ENCODE results near the gene HOXA9. TPM values are rescaled to one million over a fixed set of nuclear protein-coding genes. Genes with fewer than 3 reads are reported as not detected.

HOXA9 gene
- 3.2 and 4.7 TPM in 2 replicates for total RNA-seq

DNA sequence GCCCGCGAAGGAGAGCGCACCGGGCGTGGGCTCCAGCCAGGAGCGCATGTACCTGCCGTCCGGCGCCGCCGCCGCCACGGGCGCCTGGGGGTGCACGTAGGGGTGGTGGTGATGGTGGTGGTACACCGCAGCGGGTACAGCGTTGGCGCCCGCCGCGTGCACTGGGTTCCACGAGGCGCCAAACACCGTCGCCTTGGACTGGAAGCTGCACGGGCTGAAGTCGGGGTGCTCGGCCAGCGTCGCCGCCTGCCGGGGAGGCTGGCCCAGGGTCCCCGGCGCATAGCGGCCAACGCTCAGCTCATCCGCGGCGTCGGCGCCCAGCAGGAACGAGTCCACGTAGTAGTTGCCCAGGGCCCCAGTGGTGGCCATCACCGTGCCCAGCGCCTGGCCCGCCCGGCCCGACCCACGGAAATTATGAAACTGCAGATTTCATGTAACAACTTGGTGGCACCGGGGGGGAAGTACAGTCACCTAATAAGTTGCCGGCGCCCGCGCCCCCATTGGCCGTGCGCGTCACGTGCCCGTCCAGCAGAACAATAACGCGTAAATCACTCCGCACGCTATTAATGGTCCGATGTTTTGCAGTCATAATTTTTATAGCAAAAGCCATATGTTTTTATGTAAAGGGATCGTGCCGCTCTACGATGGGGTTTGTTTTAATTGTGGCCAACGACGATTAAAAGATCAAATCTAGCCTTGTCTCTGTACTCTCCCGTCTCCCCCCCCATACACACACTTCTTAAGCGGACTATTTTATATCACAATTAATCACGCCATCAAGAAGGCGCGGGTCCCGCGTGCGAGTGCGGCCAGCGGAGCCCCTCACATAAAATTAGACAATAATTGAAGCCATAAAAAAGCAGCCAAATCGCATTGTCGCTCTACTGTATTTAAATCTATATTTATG is at the start of gene HOXA9:
Gene HOXA9 (minus strand): TSS at position 449 of the 907 bp plus-strand sequence. CDS start 80 bp downstream, at position 369.
- DNase-seq (ENCODE audit: low read depth in 2 of 2) = peak; percentile 92 to 99

DNA sequence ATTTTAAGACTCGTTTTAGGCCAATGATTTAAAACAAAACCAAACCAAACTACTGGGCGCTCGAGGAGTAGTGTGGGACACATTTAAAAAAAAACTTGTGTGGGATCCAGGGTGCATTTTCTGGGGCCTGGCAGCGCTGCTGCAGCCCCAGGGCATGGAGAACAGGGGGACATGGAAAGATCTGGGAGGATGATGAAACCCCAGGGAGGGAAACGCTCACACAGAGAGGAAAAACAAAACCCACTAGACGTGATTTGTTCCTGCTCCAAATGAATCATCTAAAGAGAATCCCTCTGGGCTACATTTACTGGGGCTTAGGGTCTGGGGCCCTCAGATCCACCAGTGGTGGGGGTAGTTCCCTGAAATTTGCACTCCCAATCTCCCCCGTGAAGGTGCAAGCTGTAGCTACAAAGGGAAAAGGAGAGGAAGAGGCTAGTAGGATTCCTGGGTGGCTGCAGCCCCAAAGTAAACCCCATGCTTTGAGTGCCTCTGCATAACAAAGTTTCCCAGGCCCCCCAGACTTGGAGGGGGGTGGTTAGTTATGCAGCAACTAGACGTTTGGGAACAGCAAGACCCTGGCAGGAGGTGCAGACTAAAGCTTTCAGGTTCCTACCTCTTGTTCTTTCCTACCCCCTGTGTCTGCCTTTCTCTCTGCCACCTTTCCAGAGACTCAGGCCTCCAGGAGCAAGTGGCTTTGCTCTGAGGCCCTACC is 49.1 kb upstream of the HOXA9 start:
- no peak for DNase-seq (ENCODE audit: low read depth in 2 of 2)

DNA sequence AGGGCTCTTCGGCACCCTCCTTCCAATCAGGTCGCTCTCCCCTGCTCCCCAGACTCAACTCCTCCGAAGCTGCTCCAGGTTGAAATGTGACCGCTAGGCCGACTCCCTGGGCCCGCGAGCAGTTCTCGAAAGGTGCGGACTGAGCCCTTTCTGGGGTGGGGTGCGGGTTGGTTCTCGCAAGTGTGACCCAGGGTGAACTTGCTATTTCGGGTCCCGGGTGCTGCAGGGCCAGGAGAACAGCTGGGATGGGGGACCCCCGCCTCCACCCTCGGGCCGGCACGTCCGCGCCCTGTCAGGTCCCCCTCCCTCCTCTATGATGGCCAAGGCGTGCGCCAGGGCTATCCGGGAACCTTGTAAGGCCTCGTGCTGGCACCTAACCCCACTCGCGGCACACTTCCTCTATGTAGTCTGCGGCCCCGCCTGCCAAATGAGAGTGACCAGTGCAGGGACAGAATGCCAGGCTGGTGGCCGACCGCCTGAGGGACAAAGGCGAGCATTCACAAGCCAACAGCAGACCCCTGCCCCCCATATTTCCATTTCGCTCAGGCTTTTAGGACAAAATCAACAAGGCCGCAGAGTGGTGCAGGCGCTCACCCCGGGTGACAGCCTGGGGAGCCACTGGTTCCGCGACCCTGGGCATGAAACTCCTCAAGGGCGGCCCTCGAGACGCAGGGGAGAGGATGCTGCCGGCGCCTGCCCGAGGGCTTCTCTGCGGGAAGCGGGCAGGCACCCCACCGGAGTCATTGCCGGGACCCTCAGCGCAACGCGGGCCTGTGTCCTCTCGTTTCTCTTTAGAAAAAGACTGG is 48.3 kb upstream of the HOXA9 start:
- DNase-seq (ENCODE audit: low read depth in 2 of 2) = no peak

DNA sequence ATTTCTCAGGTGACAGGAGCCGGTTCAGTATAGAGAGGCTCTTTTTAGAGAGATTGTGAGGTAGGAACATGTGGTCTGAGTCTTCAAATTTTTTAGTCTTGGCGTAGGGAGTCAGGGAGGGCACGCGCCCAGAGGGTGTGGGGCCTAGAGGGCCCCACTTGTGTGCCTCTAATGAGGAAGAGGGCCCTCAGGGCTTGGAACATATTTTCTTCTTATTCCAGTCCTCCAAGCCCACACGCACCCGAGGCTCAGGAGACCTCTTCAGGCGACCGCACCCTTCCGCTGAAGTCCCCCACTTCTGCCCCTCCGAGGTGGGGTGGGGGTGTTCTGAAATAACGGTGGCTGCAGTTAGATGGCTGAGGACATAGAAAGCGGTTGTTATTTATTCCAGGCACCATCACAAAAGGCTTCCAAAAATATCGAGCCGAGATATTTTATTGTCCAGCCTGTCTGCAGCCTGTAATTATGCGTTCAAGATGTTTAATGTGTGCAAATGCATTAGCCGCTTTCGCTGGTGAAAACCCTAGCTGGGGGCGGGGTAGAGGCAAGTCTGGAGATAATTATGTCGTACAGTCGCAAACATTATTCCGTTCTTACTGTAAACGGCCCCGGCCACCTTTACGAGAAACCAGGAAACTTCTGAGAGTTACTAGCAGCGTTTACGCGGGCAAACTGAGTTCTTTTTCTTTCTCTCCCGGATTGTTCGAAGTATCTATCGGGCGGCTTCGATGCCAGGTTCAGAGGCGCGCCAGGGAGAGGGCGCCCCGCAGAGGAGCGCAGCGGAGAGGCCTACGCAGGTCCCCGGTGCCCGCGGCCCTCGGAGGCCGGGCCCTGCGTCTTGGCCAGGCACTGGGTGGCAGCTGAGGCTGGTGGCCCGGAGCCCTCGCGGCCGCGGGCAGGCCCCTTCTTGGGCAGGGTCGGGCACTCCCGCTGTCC is 47.4 kb upstream of the HOXA9 start:
- no peak for DNase-seq (ENCODE audit: low read depth in 2 of 2)

DNA sequence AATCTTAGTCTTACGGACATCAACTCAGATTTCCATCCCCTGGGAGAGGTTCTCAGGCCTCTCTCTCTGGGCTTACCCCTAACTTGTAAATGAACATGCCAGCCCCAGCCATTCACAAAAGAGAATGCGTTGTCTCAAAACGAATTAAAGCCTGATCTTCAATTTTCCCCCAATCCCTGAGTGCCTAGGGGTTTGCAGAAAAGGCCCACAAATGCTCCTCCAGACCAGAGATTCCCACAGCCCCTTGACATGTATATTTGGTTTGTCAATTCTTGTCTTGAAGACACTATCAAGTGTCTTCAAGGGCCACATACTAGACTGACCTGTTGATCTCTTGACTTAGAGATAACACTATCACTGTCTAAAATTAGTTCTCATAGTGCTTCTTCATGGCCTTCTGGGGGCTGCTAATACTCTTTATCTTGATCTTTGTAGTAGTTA is 46.4 kb upstream of the HOXA9 start:
- DNase-seq (ENCODE audit: low read depth in 2 of 2) = no peak

DNA sequence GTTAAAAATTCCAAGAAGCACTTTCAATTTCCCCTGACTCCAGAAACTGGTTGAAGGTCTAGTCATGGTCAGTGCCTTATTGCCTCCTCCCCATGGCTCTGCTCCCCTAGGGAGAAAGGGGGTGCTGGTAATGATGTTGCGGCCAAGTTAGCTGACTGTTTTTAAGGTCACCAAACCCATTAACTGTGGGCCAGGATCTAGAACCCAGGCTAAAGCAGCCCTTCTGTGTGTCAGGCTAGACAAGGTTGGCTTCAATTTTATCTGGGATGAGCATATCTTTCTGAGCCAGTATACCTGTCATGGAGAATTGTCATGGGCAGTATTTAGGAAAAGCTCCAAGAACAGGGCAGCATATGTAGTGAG is 45.7 kb upstream of the HOXA9 start:
- no peak for DNase-seq (ENCODE audit: low read depth in 2 of 2)

DNA sequence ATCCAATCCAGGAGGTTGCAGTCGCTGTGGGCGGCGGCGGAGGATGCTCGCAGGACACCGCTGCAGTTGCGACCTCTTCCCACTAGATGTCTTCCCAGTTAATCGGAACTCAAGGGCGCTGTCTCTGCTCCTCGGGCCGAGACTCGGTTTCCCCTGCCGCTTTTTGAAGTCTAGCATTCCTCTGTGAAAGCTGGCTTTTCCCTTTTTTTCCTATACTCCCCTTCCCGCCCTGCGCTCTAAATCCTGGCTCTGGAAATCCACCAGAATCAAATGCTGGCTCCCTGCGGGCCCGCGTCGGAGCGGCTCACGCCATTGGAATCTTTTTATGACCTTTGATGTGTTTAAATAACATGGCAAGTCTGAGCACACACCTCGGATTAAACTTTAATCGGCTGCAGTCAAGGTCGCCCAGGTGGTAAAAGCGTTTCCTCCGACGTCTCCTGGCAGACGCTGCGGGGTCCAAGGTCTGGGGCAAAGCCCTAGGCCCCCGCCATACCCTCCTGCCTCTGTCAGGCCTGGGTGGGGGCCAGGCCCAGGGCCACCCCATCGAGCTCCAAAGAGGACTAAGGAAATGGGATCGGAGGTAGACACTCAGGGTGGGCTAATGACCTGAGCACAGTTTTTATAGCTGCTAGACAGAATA is 45.2 kb upstream of the HOXA9 start:
- DNase-seq (ENCODE audit: low read depth in 2 of 2) = peak; percentile 4 to 48

DNA sequence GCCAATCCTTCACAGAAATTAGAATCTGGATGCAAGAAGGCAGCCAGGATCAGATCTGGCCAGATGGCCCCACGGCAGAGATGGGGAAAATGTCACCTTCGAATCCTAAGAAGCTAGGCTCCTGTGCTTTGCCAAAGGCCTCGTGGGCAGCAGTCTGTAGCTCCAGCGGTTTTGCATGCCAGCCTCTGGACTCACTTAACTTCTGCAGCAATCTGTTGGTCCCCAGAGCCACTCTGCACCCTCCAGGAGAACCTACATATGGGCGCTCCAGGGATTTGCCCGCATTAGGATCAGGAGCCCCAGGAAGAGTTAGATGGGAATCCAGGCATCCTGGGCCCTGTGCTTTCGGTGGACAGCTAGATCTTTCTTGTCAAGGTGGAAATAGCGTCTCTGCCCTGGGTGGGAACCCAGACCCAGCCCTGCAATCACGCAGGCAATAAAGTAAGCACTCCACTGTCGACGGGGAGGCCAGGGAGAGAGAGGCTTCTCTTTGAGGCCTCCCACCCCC is 44.6 kb upstream of the HOXA9 start:
- DNase-seq (ENCODE audit: low read depth in 2 of 2) = no peak

DNA sequence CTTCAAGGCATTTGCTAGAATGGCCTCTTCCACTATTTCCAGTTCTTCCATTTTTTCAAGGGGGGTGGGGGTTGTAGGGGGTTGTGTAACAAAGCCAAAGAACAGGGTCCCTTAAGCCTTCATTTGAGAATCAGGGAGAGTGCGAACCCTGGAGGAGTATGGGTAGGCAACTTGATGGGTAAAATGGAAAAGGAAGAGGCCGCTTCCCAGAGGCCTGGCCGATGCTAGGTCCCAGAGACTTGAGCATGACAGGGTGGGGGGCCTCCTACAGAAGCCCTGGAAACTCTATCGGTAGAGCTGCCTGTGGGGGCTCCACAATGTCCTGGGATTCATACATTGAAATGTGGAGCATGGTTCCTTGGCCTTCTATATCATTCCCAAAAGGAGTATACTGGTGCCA is 43.7 kb upstream of the HOXA9 start:
- no peak for DNase-seq (ENCODE audit: low read depth in 2 of 2)

DNA sequence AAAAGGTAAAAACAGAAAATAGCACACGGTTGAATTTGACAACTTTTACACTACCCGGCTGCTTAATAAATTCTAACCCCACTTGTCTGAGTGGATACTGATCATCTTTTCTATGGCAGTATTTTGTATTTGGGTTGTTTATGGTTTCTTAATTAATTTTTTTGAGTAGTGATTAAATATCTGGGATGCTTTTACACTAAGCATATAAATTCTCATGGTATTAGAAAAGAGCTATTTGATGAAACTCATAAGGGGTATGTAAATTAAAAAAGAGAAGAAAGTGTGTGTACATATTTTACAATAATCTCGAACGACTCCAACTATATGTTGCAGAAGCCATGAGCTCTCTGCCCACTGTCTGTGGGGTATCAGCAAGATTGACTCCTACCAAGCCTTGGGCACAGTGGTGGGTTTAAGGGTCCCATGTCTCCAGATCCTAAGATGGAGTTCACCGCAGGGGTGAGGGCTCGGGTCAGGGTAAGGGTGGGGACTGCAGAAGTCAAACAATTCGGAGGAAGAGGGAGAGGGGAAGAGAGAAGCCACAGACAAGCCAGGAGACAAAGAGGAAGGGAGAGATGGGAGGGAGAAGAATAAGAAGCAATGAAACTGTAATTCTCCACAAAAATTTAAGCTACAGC is 42.1 kb upstream of the HOXA9 start:
- DNase-seq (ENCODE audit: low read depth in 2 of 2) = no peak

DNA sequence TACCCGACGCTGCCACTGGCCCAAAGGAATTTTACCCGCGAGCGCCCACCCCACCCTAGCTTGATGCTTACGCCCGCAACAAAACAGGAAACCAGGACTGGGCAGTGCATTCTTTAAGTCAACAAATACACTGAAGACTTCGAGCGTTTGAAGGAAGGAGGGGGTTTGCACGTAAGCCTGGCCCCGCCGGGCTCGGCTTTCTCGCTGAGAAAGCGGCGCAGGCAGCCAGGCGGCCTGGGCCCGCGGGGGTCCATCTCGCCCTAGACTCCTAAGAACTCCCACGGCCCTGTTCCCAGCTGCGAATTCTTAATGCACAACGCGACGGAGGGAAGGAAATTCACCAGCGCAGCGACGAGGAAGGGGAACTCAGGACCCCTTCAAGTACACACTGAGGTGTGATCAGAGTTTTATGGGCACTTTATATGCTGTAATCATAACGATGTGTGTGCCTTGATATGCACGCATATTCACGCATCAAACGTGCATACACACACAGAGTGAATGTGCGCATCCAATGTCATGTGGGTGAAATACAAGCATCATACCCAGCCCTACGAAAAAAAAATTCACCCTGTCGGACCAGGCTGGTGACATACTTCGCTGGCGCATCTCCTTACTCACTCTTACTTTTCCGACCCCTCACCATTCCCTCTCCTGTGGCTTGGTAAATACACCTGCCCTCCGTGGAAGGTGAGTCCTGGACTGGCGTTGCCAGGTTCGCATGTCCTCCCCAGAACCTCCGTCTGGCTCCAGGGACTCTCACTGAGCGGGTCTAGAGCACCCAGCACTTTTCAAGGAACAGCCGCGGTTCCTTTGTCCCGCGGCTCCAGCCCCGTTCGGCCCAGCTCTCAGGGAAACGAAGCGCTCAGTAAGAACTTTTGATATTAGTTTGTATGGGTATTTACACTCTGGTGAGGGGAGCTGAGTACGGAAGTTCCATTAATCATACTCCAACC is 40.3 kb upstream of the HOXA9 start:
- DNase-seq (ENCODE audit: low read depth in 2 of 2) = peak in 1 of 2 donors; percentile 12

DNA sequence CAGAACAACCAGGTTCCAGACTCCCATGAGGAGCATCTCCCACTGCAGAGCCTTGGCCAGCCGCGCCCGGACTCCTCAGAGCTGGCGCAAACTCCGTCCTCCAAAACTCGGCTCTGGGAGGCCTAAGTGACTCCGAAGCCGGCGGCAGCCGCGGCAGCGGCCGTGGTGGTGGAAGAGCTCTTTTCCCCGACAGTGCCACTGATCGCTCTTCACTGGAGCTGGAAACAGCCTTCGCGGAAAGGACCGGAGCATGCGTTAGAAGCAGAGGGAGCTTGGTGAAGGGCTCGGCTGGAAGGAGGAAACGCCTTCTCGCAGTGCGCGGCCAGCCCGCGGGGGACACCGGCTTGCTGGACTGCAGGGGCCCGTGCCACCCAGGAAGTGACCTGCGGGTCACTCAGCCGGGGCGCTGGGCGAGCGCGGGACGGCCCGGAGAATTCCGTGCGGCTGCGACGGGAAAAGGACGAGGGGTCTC is 39.5 kb upstream of the HOXA9 start:
- DNase-seq (ENCODE audit: low read depth in 2 of 2) = peak in 1 of 2 donors; percentile 15

DNA sequence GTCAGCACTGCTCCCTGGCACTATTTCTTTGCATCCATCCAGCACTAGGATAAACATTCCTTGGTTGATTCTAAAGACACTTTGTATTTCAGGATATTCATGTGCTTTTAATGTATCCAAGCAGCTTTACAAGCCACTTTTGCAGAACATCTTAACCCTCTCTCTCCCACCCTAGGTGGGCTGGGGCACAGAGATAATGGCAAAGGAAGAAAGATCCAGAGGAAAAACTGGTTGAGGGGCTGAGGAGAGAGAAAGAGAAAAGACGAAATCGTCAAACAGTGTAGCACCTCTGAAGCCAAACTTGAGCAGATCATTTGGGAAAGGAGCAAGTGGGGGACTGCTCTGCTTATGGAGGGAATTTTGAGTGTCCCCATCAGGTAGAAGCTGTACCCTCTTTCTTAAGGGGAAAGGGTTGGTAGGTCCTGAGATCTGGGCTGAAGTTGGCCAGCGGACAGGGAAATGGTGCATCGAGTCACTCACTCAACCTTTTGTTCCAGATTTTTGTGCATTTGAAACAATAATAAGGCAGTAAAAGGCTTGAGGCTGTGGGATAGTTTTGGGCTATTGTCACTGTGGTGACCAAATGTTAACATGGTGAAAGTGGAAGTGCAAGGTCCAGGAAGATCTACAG is 38.7 kb upstream of the HOXA9 start:
- DNase-seq (ENCODE audit: low read depth in 2 of 2) = no peak

DNA sequence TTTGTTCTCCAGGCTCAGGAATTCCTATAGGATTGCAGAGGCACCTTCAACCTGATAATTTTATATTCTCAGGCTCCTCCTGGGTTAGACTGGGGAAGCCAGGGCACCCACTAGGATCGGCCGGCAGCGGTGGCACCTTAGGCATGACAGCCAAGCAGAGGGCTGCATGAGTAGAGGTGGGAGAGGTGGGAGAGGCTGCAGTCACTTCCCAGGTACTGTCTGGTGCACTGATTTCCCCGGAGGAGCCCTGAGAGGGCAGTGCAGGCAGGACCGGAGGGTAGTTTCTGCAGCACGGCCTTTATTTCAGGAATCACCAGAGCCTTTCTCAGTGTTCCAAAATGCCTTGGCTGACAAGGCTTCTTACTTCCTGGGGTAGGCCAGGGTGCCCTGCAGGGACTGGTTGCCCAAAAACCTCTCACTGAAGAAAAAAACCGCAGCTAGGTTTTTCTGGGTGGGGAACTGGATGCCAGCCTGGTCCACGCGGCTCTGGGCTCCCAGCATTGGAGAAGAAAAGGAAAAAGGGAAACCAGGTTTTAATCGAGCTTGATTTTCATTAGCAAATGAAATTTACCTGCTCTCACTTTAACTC is 38.1 kb upstream of the HOXA9 start:
- no peak for DNase-seq (ENCODE audit: low read depth in 2 of 2)

DNA sequence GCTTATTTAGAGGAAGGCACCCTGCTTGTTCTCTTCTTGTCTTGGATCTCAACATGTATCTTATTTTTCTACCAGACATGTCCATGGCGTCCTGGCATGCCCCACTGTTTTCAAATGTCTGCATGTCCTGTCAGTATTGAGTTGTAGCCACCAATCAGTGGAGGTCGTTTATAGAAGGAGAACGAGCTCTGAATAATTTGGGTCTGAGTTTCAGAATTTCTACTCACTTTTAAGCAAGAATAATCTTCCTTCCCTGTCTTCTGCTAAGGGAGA is 37.5 kb upstream of the HOXA9 start:
- no peak for DNase-seq (ENCODE audit: low read depth in 2 of 2)

DNA sequence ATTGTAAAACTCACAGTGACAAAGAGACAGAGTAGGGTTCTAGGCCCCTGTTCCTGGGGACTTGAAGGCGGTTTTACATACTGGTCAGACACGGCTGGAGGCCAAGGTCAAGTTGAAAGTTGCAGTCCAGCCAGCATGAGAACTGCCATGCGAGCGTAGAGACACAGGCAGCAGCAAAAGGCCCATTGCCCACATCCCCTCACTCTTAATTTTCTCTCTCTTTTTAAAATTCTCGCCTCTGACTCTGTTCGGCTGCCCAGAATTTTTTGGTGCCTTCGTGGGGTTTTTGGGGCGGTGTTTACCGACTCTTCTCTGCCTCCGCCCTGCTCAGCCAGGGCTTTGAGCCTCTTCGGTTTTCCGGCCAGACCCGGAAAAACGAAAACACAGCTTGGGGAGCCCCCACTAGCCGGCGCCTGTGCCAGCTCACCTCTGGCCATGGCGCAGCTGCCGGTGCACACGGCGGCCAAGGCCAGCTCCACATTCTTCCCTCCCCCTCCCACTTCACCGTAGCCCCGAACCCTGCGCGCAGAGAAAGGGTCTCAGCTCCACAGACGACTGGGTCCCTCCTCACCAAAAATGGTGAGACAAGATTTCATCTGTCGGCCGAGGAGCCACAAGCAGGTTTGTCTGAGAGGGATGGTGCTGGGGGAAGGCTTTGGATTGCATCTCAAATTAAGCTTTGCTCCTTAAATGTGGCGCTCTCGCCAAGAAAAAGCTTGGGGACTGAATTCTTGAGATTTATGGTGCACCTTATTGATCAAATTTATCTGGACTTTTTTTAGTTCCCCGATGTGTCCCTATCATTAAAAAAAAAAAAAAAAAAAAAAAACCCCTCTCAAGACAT is 36.9 kb upstream of the HOXA9 start:
- DNase-seq (ENCODE audit: low read depth in 2 of 2) = no peak

DNA sequence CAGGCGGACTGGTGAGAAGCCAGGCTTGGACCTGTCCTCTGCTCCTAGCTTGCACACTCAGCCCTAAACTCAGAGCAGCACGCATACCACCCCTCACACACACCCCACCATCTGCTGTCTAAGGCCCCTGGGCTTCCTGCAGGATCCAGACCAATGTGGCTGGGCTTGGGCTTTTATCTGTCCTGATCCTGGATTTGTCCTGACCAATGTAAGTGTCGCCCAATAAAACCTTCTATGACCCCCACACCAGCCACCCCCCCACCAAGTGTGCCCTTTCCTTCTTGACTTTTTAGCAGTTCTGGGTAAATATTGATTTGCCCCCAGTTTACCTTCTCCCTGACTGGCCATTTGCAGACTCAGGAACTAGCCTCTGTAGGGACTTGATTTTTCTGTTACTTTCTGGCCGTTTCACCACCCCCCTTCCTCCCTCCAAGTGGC is 36.3 kb upstream of the HOXA9 start:
- DNase-seq (ENCODE audit: low read depth in 2 of 2) = no peak

All from dermis microvascular lymphatic vessel endothelial cell (primary cell).